GM10266 (cell line): ENCODE data around the gene JUP.

Experiments used
- DNase-seq: peaks from one replicate; pipeline ENCODE4 v3.0.0; 2012; ENCODE audit errors: extremely low spot score
- TF ChIP-seq, protein P1 (sequence below): IDR thresholded peaks from 2 replicates; pipeline ENCODE4 v1.5.1; 2012; ENCODE audit warnings: mild to moderate bottlenecking, low read depth; ENCODE audit not compliant: control insufficient read depth, insufficient read depth; ENCODE audit errors: missing control alignments

JUP gene

GRCh38 chr17:41775394-41776226, 10.9 kb downstream of the JUP start:
- TF ChIP-seq, protein P1, sequence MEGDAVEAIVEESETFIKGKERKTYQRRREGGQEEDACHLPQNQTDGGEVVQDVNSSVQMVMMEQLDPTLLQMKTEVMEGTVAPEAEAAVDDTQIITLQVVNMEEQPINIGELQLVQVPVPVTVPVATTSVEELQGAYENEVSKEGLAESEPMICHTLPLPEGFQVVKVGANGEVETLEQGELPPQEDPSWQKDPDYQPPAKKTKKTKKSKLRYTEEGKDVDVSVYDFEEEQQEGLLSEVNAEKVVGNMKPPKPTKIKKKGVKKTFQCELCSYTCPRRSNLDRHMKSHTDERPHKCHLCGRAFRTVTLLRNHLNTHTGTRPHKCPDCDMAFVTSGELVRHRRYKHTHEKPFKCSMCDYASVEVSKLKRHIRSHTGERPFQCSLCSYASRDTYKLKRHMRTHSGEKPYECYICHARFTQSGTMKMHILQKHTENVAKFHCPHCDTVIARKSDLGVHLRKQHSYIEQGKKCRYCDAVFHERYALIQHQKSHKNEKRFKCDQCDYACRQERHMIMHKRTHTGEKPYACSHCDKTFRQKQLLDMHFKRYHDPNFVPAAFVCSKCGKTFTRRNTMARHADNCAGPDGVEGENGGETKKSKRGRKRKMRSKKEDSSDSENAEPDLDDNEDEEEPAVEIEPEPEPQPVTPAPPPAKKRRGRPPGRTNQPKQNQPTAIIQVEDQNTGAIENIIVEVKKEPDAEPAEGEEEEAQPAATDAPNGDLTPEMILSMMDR = no peak

DNA sequence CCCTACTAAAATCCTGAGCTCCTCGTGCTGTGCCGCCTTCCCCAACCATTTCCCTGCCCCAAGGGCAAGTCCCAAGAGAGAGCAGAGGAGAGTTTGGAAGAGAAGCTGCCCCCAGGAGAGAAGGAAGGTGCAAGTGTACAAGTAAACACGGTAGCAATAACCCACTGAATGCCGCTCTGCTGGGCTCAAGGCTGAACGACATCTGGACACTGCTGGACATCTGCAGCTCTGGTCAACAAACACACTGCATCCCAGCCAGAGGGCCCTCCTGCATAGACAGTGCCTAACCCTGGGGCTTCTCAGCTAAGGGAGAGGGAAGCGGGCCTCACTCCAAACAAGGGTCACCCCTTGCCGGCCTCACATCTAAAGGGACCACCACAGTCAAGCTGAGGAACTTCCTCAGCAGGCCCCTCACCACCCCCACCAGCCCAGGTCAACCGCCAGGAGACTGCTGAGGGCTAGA, 12.7 kb downstream of the JUP start:
- TF ChIP-seq, protein P1 = no peak
- no peak for DNase-seq

More at GRCh38 chr17:41775394-41776226, 10.9 kb downstream of the JUP start:
- DNase-seq = no peak

- TF ChIP-seq, protein P1 = no peak
- DNase-seq = no peak
Measured at GRCh38 chr17:41773190-41773588, 13.3 kb downstream of the JUP start.

GRCh38 chr17:41772586-41773189, 13.8 kb downstream of the JUP start:
- DNase-seq = no peak
- TF ChIP-seq, protein P1 = no peak

- DNase-seq = no peak
- TF ChIP-seq, protein P1 = no peak
Measured at GRCh38 chr17:41772218-41772585, 14.3 kb downstream of the JUP start.

DNA sequence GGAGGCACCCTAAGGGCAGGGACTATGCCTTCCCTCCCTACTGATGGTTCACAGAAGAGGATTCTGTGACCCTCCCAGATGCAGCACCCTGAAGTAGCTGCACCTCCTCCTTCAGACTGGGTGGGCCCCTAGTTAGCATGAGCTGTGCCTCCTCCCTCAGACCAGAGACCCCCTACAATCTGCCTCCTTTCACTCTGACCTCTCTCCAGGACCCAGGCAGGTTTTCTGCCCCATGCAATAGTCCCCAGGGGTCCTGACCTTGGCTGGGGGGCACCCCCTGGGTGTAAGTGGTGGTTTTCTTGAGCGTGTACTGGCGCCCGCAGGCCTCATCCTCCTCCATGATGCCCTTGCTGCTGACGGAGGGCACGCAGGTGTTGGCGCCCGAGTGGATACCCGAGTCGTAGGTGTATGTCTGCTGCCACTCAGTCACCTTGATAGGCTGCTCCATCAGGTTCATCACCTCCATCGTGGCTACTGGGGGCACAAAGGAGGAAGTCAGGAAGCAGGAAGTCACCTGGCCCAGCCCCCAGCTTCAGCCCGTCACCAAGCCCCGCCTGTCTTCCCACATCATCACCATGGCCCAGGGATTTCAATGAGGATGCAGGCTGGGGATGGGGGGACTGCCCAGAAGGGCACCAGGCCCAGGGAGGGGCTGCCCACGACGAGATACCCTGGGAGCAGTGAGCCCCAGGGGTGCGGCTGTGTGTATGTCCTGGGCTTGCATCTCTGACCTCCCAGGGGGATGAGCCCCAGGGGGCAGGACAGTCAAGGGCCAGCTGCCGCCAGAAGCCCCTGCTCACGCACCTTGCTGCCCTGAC, 14.9 kb downstream of the JUP start:
- TF ChIP-seq, protein P1 = no peak
- DNase-seq = no peak

GRCh38 chr17:41769985-41770384, 16.5 kb downstream of the JUP start:
- TF ChIP-seq, protein P1 = no peak

More at GRCh38 chr17:41769985-41770384, 16.5 kb downstream of the JUP start:
- DNase-seq = no peak
